Measurements from ENCODE around the gene ITPR3. TPM values are rescaled to one million over a fixed set of nuclear protein-coding genes. Genes with fewer than 3 reads are reported as not detected.

Gene ITPR3
- total and polyA plus RNA-seq, 8 donors: 14.1 to 149 (median 65.6) TPM

DNA sequence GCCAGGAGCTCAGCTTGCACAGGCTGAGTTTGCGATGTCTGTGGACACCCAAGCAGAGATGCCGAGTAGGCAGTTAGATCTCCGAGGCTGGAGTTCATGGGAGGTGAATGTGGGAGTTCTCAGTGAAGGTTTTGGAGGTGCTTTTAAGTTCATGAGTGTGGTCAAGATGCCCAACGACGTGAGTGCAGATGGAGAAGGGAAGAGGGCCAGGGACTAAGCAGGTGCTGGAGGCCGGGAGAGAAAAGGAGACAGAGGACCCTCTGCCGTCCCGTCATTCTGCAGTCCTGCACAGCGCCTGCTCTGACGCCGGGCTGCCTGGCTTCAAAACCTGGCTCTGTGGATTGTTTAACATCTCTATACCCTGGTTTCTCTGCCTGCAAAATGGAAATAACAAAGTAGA, 15.5 kb downstream of the ITPR3 start:
- intact Hi-C loops (cut with DNase I; ENCODE audit: low total_unique reads): loop anchor here (10.0 kb wide), 1 partner anchor 52 kb away; the partner anchor contains the start of gene BAK1
- H3K36me3 ChIP-seq: peaks cover 0 to 13% (median 11%) of the 10 kb centered on the region in 4 donors
- no peak for DNase-seq
- H3K27me3 ChIP-seq: peaks cover 0 to 20% (median 0%) of the 10 kb centered on the region in 3 donors
- TF ChIP-seq POLR2A (IDR thresholded peaks at IDR 0.05) (no peak), POLR2AphosphoS5 (IDR thresholded peaks at IDR 0.05) (no peak), EP300 (IDR thresholded peaks at IDR 0.05) (no peak)
- TF ChIP-seq, protein P1, sequence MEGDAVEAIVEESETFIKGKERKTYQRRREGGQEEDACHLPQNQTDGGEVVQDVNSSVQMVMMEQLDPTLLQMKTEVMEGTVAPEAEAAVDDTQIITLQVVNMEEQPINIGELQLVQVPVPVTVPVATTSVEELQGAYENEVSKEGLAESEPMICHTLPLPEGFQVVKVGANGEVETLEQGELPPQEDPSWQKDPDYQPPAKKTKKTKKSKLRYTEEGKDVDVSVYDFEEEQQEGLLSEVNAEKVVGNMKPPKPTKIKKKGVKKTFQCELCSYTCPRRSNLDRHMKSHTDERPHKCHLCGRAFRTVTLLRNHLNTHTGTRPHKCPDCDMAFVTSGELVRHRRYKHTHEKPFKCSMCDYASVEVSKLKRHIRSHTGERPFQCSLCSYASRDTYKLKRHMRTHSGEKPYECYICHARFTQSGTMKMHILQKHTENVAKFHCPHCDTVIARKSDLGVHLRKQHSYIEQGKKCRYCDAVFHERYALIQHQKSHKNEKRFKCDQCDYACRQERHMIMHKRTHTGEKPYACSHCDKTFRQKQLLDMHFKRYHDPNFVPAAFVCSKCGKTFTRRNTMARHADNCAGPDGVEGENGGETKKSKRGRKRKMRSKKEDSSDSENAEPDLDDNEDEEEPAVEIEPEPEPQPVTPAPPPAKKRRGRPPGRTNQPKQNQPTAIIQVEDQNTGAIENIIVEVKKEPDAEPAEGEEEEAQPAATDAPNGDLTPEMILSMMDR (IDR thresholded peaks at IDR 0.05): no peak
- 69 to 80% (median 76%) methylated on average over 11 of the region's 11 CpGs for WGBS, 5 donors
- H3K27ac ChIP-seq: peak overlapping the region in 1 of 5 donors; percentile 20
- H3K4me1 ChIP-seq: peaks cover 46 to 91% (median 73%) of the 10 kb centered on the region in 4 donors
- H3K4me3 ChIP-seq: no peak overlapping the region
- no peaks in the 10 kb centered on the region for H3K9me3 ChIP-seq

- DNase-seq: peak; percentile 68 to 78
- Histone ChIP-seq H3K4me1 (peaks cover 30 to 82% (median 58%) of the 10 kb centered on the region in 4 donors), H3K36me3 (peaks cover 0 to 26% (median 18%) of the 10 kb centered on the region in 4 donors), H3K27ac (peak overlapping the region; percentile 48 to 72 (median 66)), H3K27me3 (peaks cover 0 to 10% (median 0%) of the 10 kb centered on the region in 3 donors), H3K4me3 (no peak overlapping the region), H3K9me3 (no peaks in the 10 kb centered on the region)
- WGBS, 5 donors: 24 to 45% (median 35%) methylated on average over 3 of the region's 3 CpGs
- TF ChIP-seq POLR2AphosphoS5 (IDR thresholded peaks at IDR 0.05) (peak in 1 of 3 donors; percentile 28), POLR2A (IDR thresholded peaks at IDR 0.05) (no peak)
- intact Hi-C loops (cut with DNase I; ENCODE audit: low total_unique reads): loop anchor here (10.0 kb wide), 1 partner anchor 54 kb away; the partner anchor contains the start of gene BAK1
These were observed 17.4 kb downstream of the ITPR3 start for GRCh38 chr6:33638556-33638955.

DNA sequence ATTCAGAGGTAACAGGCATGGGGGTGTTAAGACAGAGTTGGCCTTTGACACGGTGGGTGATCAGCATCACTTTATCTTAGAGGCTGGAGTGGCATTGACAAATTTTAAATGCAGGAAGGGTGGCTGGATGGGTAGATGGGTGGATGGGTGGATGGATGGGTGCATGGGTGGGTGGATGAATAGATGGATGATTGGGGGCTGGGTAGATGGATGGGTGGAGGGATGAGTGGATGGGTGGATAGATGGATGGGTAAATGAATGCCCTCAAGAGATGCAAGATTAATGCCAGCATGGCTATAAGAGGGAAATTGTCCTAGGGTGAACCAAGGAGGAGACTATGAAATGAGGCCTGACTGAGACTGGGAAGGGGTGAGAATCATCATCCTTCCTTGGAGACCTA, 18.4 kb downstream of the ITPR3 start:
- no peak for TF ChIP-seq POLR2A (IDR thresholded peaks at IDR 0.05)
- TF ChIP-seq POLR2AphosphoS5 (IDR thresholded peaks at IDR 0.05): no peak
- no peak for TF ChIP-seq EP300 (IDR thresholded peaks at IDR 0.05)
- TF ChIP-seq, protein P1 (IDR thresholded peaks at IDR 0.05): no peak
- H3K27me3 ChIP-seq: peaks cover 0 to 2% (median 0%) of the 10 kb centered on the region in 3 donors
- no peak for DNase-seq
- intact Hi-C loops (cut with DNase I; ENCODE audit: low total_unique reads): loop anchor here (10.0 kb wide), 1 partner anchor 55 kb away; the partner anchor contains the start of gene BAK1
- H3K4me1 ChIP-seq: peaks cover 22 to 73% (median 49%) of the 10 kb centered on the region in 4 donors
- no peaks in the 10 kb centered on the region for H3K9me3 ChIP-seq
- WGBS, 5 donors: 81 to 100% (median 91%) methylated on average over 1 of the region's 1 CpG
- no peak overlapping the region for H3K4me3 ChIP-seq
- peaks cover 0 to 30% (median 21%) of the 10 kb centered on the region in 4 donors for H3K36me3 ChIP-seq
- peak overlapping the region in 2 of 5 donors; percentile 48 to 72 for H3K27ac ChIP-seq

DNA sequence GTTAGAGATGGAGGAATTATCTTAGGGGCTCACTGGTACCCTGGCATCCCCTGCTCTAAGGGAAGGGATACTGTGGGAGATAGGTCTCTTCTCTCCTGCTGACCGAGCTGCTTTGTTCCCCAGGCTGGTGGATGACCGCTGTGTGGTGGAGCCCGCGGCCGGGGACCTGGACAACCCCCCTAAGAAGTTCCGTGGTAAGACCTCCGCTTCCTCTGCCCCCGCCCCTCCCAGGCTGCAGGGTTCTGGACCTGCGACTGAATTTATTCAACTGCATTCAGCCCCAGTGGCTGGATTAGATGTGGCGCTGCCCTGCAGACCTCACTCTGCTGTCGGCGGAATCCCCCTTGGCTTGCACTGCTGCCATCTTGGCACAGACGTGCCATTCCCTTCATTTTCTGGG, 19.2 kb downstream of the ITPR3 start:
- Histone ChIP-seq H3K4me3 (no peak overlapping the region), H3K27ac (peak overlapping the region in 1 of 5 donors; percentile 26), H3K36me3 (peaks cover 0 to 36% (median 22%) of the 10 kb centered on the region in 4 donors), H3K27me3 (no peaks in the 10 kb centered on the region), H3K9me3 (no peaks in the 10 kb centered on the region), H3K4me1 (peaks cover 14 to 65% (median 41%) of the 10 kb centered on the region in 4 donors)
- WGBS, 5 donors: 76 to 88% (median 79%) methylated on average over 7 to 13 of the region's 13 CpGs
- TF ChIP-seq, protein P1 (IDR thresholded peaks at IDR 0.05): no peak
- TF ChIP-seq POLR2AphosphoS5 (IDR thresholded peaks at IDR 0.05) (no peak), POLR2A (IDR thresholded peaks at IDR 0.05) (no peak), EP300 (IDR thresholded peaks at IDR 0.05) (no peak)
- intact Hi-C loops (cut with DNase I; ENCODE audit: low total_unique reads): no loop called here
- no peak for DNase-seq

DNA sequence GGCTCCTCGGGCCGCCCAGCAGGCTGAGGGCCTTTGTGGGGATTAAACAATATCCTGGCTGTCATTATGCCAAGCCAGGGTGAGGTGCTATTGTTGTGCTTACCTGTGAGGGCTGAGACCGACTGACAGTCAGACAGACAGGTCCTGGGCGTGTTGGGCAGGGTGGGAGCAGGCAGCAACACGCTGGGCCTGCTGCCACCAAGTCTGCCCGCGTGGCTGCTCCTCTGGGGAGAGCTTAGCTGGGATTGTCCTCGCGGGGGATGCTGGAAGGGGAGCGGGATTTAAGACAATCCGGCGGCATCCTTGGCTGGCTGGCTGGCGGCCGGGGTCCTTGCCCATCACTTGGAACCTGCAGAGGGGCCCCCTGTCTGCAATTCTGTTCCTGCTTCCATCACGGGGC, 20.0 kb downstream of the ITPR3 start:
- Histone ChIP-seq H3K27me3 (no peaks in the 10 kb centered on the region), H3K27ac (no peak overlapping the region), H3K36me3 (peaks cover 0 to 38% (median 22%) of the 10 kb centered on the region in 4 donors), H3K4me3 (no peak overlapping the region), H3K9me3 (no peaks in the 10 kb centered on the region), H3K4me1 (peaks cover 9 to 60% (median 37%) of the 10 kb centered on the region in 4 donors)
- 56 to 79% (median 71%) methylated on average over 9 to 15 of the region's 15 CpGs for WGBS, 5 donors
- TF ChIP-seq POLR2A (IDR thresholded peaks at IDR 0.05) (no peak), POLR2AphosphoS5 (IDR thresholded peaks at IDR 0.05) (no peak), EP300 (IDR thresholded peaks at IDR 0.05) (no peak)
- TF ChIP-seq, protein P1 (IDR thresholded peaks at IDR 0.05): no peak
- DNase-seq: no peak
- intact Hi-C loops (cut with DNase I; ENCODE audit: low total_unique reads): no loop called here
